SK-MEL-5 (cell line): ENCODE measurements around the gene ELP4. TPM values are rescaled to one million over a fixed set of nuclear protein-coding genes. Genes with fewer than 3 reads are reported as not detected.

Experiments used
- DNase-seq: peaks from one replicate; pipeline ENCODE4 v3.0.0-alpha.2; 2016; ENCODE audit warnings: low read depth, low spot score
- in situ Hi-C: cut with HindIII; loops from 2 replicates; pipeline ENCODE4 v1.10.0; 2016; ENCODE audit warnings: low sequenced_read_pairs, high pct_unique_total_duplicates, low pct_unique_long_range_greater_than_20kb
- total RNA-seq: library from RNA; depleted of rRNA; stranded (reverse); fragments of >200 nt; shearing (Covaris generic); gene quantifications from 2 replicates; pipeline ENCODE4 v1.2.3, GENCODE V29; 2014

ELP4 gene
- total RNA-seq, 1 experiment from 2014 or later, result 18.5 TPM

DNA sequence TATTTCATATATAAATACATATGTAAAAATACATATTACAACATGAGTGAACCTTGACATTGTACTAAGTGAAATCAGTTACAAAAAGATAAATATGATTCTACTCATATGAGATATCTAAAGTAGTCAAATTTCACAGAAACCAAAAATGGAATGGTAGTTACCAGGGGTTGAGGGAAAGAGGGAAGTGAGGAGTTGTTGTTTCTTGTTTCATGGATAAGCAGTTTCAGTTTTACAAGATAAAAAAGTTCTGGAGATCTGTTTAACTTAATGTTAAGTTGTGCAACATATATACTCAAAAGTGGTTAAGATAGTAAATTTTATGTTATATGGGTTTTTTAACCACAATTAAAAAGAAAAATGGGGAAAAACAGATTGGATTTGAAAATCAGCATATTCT lies 107.7 kb downstream of the ELP4 start:
- in situ Hi-C loops, result no loop called here

DNA sequence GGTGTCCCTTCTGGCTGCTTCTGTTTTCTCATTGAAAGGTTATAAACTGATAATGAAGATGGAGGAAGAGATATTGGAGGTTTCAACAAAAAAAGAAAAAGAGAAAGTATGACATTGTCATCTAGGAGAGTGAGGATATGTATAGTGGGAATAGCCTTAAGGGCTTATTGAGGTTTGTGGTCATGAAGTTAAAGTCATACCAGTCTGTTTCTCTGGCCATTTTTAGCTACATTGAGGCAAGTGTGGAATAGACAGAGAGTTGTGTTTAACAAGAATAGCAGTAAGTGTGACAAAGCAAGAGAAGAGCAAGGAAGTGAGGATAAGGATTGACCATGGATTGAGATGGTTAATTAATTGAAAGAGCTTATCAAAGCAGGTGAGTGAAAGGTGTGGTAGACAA lies 110.4 kb downstream of the ELP4 start:
- in situ Hi-C loops, result no loop called here
- DNase-seq, result no peak

More for the DNA sequence above, 107.7 kb downstream of the ELP4 start:
- no peak for DNase-seq

DNA sequence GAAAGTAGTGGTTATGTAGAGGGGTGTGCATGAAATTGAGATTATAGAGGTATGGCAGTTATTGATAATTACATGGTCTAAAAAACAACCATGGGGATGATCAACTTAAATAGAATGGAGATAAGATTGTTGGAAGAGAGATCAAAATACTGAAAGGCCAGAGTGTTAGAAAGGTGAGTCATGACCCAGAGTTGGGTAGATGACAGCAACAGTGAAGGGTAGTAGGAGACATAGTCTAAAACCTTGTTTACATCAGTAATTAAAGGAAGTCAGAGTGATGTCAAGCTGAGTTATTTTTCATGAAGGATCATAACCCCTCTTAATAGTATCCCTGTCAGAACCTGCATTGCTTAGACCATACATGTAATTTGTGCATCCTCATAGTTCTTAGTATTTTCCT lies 110.9 kb downstream of the ELP4 start:
- in situ Hi-C loops, result no loop called here
- DNase-seq, result no peak

DNA sequence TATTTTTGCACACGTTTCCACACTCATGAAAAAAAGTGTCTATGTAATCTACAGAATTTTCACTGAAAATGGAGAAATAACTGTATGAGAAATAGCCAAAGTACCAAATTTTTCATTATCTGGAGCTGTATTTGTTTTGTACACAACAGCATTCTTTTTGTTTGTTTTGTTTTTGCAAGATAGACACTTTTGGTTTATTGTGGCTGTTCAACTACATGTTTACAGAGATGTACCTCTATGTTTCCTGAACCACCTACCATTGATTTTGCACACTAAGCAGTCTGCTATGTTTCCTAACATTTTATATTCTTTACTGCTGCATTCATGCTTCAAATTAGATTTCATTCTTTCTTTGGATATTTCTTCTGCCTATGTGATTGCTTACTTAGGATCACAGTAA lies 116.3 kb downstream of the ELP4 start:
- DNase-seq, result no peak
- in situ Hi-C loops, result no loop called here

DNA sequence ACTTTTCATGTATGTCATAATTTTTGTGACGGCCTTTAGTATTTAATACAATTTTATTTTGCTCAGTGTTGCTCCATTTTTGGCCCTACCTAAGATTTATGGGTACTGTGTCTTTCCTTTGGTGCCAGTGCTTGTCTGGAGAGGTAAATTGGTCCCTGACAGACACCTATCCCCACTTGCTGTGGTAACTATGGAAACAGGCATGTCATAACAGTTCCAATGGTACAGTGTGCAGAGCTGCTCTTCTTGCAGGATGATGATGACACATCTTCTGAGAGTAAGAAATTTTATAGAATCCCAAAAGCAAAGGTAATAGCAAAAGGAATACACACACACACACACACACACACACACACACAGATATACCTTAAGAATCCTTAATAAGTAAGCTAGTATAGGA lies 118.5 kb downstream of the ELP4 start:
- no peak for DNase-seq
- in situ Hi-C loops, result no loop called here

DNA sequence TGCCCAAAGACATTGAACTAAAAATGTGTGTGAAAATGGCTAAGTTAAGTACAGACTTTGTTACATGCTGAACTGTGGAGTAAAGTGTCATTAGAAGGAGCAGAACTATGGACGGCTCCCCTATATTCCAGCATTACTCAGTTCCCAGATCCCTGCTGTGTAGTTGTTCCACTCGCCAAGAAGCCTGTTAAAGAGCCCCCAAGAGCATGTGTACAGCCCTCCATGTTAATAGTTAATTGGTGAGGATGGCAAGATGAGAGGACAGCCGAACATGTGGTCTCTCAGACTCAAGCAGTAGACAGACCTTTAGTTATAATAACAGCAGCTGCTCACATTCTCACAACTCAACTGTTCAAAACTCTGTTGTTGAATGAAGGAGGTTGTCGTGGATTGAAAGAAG lies 127.4 kb downstream of the ELP4 start:
- DNase-seq, result peak; percentile 41
- in situ Hi-C loops, result no loop called here

DNA sequence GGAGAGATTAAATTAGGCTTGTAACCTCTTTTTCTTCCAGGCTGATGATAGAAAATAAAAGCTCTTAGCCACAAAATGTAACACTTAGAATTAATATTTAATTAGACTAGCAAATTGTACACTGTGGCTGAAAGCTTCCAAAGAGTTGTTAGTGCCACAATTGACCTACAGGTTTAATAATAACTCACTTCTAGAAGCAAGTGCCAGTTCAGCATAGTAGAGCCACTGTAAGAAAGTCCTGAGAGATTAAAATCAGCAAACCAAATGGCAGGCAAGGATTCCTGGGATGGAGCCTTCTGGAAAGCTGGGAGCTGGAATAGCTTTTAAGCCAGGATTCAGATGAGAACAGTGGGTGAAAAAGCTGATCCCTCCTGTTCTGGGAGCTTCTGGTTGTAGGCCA lies 131.0 kb downstream of the ELP4 start:
- no peak for DNase-seq
- in situ Hi-C loops, result no loop called here

DNA sequence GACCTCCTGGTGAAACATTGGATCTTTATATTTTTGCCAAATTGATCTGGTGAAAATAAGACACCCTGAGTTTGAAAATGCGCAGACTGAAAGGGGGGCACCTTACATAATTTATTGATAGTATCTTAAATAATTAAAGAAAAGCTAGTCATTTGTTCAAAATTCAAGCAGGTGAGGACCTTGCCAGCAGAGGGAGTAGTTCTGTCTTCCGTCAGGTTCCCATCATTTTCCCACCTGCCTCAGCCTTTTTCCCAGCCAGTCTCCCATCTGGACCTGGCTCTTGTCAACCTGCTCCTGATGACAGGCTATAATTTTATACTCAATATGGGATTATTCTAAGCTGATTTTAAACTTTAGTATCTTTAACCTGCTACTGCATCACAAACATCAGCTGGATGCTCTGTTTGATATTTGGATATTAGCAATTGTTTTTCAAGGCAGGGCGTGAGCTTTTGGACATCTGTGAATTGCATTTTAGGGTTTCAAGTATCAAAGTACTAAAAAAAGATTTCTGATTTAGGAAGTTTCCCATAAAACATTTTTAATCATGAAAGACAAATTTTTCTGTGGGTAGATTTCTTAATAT lies 132.0 kb downstream of the ELP4 start:
- in situ Hi-C loops, result no loop called here
- peak; percentile 62 for DNase-seq

DNA sequence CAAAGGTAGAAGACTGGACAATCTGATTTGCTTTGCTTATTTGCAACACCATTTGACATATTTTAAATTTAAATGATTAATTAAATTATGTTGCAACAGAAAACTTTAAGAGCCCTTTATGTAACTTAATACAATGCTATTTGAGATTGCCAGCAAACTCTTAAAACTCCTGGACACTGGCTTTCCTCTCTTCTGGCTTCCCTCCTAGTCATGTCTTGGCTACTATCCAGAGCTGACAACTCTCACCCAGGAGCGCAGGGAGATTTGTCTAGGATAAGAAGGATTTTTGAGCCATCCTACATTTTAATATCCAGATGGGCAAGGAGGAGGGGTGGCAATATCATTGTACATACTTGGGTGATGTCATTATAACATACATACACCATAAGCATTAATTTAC lies 134.3 kb downstream of the ELP4 start:
- in situ Hi-C loops, result no loop called here
- DNase-seq, result no peak

DNA sequence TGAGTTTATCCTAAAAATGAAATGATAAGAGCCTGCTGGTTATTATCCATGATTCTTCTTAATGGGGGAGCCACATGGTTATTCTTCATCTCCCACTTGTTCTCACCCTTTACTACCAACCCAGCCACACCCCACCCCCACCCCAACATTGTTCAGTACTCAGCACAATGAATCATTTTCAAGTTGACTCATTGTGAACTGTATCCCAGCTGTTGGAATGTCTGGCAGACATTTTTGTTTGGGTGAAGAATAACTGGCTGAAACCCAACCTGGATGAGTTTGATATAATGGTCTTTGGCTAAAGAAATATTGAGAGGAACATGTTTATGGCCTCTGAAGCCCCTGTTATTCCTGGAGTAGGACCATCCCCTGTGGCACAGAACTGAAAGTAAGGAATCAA lies 136.2 kb downstream of the ELP4 start:
- DNase-seq, result no peak
- in situ Hi-C loops, result no loop called here

DNA sequence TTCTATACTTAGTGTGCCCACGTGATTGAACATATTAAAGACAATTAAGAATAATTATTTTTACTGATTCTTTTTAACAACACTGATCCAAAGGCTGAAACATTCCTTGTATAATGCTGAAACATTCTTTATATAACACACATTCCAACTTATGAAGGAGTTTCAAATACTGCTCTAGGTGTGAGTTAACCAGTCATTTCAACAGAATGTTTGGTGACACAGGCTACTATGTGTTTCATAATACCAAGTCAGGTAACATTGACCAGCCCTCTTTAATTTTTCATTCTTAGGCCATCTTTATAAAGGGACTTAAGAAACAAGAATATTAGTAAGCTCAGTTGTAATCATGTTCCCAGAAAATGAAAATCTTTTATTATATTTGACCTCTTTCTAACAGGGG lies 136.6 kb downstream of the ELP4 start:
- no peak for DNase-seq
- in situ Hi-C loops, result no loop called here

DNA sequence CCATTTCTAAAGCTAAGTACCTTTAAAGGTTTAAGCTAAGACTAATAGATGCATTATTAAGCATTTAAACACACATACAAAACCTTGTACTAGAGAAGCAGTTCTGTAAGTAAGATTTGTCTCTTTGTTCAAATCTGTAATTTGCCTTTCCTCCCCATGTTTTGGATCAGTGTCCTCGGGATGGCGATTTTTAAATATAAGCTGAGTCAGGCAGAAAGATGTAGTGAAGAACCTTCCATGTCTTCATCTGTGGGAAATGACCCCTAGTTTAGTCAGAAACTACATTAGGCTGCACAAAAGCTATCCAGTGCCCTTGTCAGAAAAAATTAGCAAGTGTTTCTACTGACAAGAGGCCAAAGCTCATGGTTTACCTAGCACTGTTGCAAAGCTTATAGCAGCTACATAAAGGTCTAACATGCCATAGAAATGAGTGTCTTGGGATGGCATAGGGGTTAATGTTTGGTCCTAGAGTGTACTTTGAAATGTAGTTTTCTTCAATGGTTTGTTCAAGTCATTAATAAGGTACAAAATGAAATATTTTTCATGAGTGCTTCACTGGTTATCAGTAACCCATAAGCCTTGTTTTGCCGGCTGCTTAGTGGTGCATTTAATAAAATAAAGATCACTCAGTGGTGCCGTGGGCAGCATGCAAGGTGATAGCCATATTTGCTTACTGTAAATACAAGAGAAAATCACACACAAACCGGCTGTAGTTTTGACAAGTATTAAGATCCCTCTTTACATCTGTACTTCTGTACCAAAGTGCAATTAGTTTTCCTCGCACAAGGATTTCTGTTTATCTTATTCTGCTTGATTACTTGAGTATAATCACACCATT lies 139.8 kb downstream of the ELP4 start:
- DNase-seq, result no peak
- in situ Hi-C loops, result no loop called here

DNA sequence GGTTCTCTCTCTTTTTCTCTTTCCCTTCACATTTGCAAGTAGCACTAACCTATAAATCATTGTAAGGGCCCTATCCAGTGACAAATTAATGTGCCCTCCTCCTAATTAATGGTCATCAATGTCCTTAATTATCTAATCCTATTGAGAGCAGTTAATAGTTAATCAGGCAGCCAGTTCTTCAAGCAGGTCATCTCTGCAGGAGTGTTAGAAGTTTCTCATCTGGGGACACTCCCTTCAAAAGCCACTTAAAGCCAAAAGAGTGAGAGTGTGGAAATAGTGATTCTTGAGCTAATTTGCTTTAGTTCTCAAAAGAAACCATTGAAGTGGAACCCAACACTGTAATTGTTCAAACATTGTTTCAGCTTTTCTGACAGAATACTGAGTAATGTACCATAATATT lies 141.6 kb downstream of the ELP4 start:
- DNase-seq, result no peak
- in situ Hi-C loops, result no loop called here

DNA sequence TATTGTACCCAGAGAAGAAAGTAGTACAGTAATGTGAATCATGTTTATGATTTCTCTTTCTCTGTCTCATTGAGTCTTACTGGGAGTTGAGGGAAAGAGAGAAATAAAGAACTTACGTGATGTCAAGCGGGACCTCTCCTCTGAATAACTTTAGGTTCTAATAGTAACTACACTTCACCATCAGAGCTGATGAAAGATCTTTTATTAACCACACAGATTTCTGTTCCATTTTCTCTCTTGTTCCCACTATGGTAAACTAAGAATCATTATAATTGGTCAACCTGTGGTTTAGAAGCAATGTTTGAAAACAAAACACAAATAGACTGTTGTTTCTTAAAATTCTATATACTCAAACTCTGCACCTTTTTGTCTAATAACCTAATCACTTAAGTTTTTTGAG lies 142.3 kb downstream of the ELP4 start:
- in situ Hi-C loops, result no loop called here

DNA sequence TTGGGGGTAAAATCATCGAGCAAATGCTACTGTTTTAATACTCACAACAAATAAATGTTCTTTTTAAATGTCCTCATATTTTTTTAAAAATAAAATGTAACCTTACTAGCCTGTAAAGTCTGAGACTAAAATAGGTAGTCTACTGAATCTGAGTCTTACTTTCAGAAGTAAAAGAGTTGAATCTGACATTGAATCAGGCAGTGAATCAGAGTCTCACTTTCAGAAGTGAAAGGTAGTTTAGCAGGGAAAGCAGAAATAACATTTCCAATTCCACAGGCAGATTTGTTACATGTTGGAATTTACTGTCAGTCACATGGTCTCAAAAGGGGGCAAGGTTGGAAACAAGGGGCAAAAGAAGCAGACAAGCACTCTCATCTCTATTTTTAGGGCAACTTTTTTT lies 143.0 kb downstream of the ELP4 start:
- no peak for DNase-seq
- in situ Hi-C loops, result no loop called here

More for the DNA sequence above, 142.3 kb downstream of the ELP4 start:
- no peak for DNase-seq

DNA sequence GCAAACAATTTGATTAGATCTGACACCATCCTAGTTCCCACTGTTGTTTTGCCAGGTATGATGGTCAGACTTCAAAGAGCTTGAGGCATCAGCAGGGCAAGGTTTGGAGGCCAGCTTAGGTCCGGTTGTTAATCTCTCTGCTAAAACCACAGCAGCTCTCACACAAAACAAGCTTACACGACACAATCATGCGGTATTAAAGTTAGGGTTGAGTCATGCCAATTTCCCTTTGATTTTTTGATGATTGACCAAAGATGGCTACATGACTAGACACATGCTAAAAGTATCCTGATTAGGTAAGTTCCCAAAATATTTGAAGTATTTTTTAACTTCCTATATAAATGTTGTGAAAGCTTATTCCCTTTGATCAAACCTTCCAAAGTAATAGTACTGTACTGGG lies 145.9 kb downstream of the ELP4 start:
- DNase-seq, result no peak
- in situ Hi-C loops, result no loop called here

DNA sequence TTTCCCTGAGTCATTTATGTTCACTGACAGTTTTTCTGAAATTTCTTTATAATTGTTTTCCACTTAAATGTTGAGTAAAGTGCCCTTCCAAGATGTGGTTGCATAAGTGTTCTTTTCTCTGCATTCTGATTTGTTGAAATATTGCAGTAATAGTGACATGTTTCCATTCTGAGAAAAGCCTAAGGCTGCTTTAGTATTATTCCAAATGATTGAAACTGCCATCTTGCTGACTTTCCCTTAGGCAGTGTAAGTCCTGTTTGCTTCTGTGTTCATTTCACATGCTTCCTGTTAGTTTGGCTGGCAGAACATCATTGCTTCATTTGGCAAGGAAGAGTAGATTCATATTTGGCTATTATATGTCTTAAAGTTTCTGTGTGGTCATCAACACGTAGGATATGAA lies 146.5 kb downstream of the ELP4 start:
- in situ Hi-C loops, result no loop called here
- peak; percentile 13 for DNase-seq

DNA sequence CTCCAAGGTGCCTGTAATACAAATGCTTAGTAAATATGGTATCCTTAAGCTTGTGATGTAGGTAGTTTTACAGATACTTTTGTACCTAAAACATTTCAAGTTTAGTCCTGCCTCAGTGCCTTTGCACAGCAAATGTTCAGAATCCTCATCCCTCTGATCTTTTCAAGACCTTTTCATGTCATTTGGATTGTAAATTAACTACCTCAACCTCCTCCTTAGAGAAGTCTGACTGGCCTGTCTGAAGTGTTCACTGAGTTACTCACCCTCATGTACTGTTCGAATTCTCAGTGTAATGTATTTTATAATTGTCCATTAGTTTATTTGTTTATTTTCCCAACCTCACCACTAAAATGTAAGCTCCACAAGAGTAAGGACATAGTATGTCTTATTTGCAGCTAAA lies 147.5 kb downstream of the ELP4 start:
- in situ Hi-C loops, result no loop called here
- DNase-seq, result no peak

DNA sequence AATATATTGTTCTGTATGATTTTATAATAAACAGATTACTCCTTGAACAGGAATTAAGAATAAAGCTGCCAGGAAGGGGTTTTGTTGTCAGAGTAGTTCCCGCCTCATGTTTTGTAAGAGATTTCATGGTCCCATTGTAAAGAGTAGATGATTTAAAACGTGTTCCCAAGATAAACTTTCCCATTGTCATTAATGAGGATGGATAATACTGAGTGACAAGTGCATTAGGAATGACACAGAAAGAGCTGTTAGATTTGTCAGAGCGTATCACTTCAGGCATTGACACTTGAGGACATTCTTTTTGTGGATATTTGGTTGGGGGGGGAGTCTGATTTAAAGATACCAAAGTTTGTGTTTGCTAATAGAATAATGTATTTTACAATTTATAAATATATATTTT lies 154.6 kb downstream of the ELP4 start:
- no peak for DNase-seq
- in situ Hi-C loops, result no loop called here
